ENCODE results near the gene RAB11FIP5.

The RAB11FIP5 gene

DNA sequence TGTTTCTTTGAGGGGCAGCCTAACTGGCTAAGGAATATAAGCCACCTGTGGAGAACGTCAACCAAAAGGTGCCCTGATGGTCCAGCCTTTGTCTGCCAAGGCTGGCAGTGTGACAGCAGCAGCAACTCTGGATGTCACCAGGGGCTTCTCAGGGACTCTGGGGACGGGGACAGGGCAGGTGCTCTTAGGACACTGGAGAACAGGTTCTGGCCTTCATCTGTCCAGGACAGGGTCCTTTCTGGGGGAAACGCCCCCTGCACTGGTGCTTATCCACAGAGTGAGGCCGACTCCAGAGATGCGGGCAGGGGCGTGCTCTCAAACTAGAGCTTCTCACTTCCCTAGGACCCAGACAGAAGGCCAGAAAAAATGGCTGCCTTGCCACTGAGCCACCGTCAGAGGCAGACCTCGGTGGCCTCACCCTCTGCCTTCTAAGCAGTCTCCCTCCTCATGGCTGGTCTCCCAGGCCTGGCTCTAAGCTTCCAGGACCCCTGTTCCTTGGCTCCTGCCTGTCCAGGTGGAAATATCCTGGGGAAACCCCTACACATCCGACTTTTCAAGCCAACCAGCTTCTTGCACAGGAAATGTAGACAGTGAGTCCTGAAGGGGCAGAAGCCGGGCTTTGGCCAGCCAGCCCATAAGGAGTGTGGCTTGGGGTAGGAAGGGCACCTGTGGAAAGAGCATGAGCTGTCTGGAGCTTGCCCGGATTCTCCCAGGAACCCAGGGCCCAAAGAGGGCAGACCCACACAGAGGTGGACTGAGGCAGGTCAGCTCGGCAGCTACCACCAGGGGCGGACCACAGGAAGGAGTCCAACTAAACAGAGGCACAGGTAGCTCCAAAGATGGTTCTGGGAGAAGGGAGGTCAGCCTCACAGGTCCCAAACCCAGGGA is 30.0 kb downstream of the RAB11FIP5 start:
- DNase-seq = no peak

GRCh38 chr2:73081181-73081671 is 31.5 kb downstream of the RAB11FIP5 start:
- DNase-seq = no peak

GRCh38 chr2:73080321-73081131 is 32.2 kb downstream of the RAB11FIP5 start:
- no peak for DNase-seq

DNA sequence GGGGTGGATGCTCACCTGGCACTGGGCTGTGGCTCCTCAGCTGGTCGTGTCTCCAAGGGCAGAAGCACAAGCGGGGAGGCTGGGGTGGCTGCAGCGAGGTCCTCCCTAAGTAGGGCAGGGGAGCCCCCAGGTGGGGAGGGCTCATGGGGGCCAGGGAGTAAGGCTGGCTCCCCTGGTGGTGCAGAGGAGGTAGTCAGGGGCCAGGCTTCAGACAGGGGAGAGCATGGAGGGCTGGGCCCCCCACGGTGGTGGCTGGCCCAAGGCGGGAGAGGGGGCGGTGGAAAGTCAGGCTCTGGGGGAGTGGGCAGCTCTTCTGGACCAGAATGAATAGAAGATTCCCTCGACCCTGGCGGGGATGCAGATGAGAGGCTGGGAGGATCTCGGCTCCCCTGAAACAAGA is 33.1 kb downstream of the RAB11FIP5 start:
- DNase-seq = no peak

GRCh38 chr2:73078457-73079411 is 34.0 kb downstream of the RAB11FIP5 start:
- no peak for DNase-seq

GRCh38 chr2:73077424-73077795 is 35.3 kb downstream of the RAB11FIP5 start:
- DNase-seq = no peak

DNA sequence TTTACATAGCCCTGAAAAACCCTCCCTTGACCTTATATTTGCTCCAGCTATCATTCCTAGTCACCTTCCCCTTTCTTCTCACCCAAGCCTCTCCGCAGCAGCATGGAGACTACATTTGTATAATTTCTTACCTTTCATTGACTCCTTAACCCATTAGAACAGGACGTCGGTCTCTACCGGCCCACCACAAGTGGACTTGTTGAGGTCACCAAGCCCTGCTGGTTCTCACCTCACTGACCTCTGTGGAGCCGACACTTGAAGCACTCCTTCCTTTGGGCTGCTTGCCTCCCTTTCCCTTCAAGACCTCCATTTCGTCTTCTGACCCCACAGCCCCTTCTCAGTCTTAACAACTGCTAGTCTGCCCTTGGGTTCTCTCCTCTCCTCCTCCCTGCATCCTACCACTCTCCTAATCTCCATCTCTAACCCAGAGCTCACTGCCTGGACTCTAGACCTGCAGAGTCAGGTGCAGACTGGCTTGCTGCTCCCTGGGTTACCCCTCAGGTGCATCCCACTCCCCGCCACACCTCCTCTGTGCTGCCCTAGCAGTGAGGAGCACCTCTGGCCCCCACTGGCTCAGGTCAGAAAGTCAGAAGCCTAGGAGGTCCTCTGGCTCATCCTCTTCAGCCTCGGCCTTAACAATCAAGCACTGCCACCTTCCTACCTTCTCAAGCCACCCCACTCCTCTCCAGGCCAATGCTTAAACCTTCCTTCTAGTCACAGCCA is 35.9 kb downstream of the RAB11FIP5 start:
- DNase-seq = no peak

- DNase-seq = no peak
Measured at GRCh38 chr2:73075477-73076373, 37.0 kb downstream of the RAB11FIP5 start.

- no peak for DNase-seq
Measured at GRCh38 chr2:73074110-73075069, 38.4 kb downstream of the RAB11FIP5 start.

DNA sequence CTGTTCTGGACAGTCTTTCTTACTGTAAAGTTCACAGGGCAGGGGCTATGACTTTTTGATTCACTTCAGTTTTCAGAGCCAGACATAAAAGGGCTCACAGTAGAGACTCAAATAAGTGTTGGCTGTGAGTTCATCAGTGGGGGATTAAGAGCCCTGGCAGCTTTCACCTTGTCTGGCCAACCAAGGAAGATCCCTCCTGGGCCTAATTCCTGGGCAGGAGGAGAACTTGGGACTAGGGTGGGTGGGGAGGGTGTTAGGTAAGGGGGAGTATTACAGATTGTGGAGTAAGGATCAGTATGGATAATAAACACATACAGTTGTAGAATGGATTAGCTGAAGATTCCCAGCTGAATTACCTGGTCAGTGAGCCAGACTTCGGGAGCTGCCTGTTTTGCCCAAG is 40.3 kb downstream of the RAB11FIP5 start:
- no peak for DNase-seq

GRCh38 chr2:73072129-73072395 is 40.7 kb downstream of the RAB11FIP5 start:
- peak; percentile 10 for DNase-seq

DNA sequence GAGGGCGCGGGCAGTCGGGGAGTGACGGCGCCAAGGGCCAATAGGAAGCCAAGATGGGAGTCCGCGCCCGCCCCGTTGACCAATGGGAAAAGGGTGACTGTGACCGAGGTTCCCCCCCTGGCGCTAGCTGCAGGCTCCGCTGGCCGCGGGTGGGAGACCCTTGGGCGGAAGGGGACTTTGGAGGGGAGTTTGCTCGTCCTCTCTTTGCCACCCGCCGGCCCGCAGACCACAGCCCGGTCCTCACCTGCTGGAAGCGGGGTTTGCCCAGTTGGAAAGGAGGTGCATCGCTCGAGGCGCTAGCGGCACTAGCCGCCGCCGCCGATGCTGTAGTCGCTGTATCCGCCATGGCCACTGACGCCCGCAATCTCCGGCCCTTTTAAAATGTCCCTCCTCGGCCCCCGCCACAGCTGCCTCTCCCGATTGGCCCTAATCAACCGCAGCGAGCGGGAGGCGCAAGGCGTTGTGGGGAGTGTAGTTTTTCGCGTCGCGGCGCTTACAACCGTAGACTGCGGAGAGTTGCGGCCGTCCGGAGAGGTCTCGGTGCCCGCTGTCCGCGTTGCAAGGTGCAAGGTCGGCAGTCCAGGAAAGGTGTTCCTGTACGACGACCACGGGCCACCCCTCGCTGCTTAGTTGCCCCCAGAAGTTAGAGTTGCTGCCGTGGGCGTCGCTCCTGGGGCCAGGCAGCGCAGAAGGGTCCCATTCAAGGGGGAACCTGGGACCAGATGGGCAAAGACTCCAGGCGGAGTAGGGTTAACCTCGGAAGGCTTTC is 41.2 kb downstream of the RAB11FIP5 start, which contains the start of gene SFXN5:
SFXN5 (minus strand) TSS at position 353 of the 769 bp plus-strand sequence; CDS start at position 346, 7 bp downstream.
- DNase-seq = peak; percentile 96

DNA sequence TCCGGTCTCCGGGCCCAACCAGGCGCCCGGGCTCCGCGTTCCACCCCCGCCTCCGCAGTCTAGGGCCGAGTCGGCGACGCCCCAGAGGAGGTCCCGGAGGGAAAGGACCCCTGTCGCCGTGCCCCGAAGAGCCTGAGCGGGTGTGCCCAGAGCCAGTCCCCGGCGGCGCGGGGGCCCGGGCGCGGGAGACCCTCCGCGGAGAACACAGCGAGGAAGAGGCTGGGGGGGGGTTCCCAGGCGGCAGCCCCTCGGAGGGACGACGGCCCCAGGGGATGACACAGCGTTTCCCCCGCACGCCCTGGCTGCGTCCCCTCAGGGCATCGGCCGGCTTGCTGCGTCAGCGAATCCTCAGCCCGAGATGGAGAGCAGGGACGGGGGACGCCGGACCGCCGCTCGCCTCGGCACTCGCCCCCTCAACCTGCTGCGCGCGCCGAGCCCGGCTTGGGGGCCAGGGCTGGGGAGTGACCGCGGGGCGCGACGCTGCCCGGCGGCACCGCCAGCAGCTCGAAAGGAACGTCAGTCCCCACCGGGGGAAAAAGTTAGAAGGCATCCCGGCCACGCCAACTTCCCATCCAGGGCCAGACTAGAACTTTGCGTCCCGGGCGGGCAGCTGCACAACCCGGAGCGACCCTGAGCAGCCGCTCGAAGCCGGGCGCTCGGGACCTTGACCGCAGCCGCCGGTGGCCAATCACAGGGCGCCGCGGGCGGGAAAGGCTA is 41.9 kb downstream of the RAB11FIP5 start:
- DNase-seq = peak; percentile 51

DNA sequence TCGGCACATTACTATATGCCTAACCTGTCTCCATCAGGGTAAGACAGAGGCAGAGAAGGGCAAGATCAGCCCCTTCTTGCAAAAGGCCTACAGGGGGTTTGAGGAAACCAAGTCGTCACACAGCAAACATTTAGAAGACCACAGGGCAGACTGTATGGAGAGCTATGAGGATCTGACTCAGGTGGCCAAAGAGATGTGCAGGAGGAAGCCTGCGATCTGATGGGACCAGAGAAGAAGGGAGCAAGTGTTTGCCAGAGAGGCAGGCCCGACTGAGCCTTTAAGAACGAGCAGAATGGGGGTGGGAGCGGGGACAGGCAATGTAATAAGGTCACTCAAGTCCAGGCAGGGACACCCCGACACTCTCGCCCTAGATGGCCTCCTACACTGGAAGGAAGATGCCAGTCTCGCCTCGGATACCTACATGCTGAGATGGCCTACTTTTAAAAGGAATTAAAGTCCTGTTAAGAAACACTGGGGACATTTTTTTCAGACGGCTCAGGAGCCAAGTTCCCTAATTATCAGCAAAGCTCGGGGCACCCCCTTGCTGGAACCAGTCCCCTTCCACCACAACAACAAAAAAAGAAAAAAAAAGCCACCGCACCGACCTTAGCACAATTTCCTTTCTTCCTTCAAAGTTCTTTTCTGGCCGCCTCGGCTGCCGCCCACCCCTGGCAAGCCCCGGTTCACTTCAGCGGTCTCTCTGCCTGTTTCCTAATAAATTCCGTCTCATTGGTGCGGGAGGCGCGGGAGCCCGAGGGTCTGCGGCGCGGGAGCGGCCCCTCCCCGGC is 42.7 kb downstream of the RAB11FIP5 start:
- DNase-seq = no peak

GRCh38 chr2:73069041-73069854 is 43.5 kb downstream of the RAB11FIP5 start:
- no peak for DNase-seq

DNA sequence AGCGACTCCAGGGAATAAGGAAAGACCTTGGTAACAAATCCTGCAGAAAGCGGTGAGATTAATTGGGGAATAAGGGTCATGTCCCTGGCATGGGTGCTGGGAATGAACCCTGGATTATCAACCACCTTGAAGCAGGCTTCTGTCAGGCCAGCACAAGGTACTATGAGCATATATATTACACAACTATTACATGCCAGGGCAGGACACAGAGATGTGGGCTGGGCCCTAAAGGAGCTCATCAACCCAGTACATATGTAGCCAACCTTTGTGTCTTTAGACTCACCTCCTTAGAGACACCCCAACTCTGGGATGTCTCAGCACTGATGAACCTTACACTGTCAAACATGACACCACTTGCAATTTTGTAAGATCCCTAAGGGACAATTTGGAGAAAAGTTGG is 44.6 kb downstream of the RAB11FIP5 start:
- no peak for DNase-seq

- no peak for DNase-seq
Measured at GRCh38 chr2:73067043-73067442, 45.7 kb downstream of the RAB11FIP5 start.

Data from stimulated activated CD4-positive, alpha-beta T cell treated with anti-CD3 and anti-CD28 coated beads, Interleukin-4, amount 100 ng/mL, for 1 hour (primary cell).